Neural cell (in vitro differentiated cells): ENCODE measurements around the gene SQSTM1. TPM values are rescaled to one million over a fixed set of nuclear protein-coding genes. Genes with fewer than 3 reads are reported as not detected.
"Not testable (repeated sequence)": the region's sequence is repeated elsewhere in the genome, so short reads cannot be mapped to it uniquely, and the experiment has no call there.

Experiments
- H2AFZ ChIP-seq: fragments of 200-600, 300-800 bp; sonication (generic), shearing (Covaris generic); 2 replicates; pipeline ENCODE4 v1.6.0; 2014; ENCODE audit warnings: low read depth, mild to moderate bottlenecking, antibody characterized with exemption, low read length, moderate library complexity
- H3F3A ChIP-seq: fragments of 200-600 bp; shearing (Covaris generic); 2 replicates; pipeline ENCODE4 v1.6.1; 2016; ENCODE audit warnings: mild to moderate bottlenecking, moderate library complexity, mixed read lengths, antibody characterized with exemption, low read length; ENCODE audit not compliant: insufficient read depth, poor library complexity, severe bottlenecking
- H3K27ac ChIP-seq: fragments of 200-600, 300-800 bp; sonication (generic), shearing (Covaris generic); 2 replicates; pipeline ENCODE4 v1.5.1; 2014; ENCODE audit warnings: mild to moderate bottlenecking, low read length, moderate library complexity
- H3K27me3 ChIP-seq: fragments of 300-800, 200-600 bp; sonication (generic), shearing (Covaris generic); 2 replicates; pipeline ENCODE4 v1.6.0; 2014; ENCODE audit warnings: mild to moderate bottlenecking, low read depth, low read length, moderate library complexity; ENCODE audit not compliant: insufficient read depth
- H3K36me3 ChIP-seq: fragments of 300-800, 200-600 bp; sonication (generic), shearing (Covaris generic); 2 replicates; pipeline ENCODE4 v1.5.1; 2014; ENCODE audit warnings: mild to moderate bottlenecking, antibody characterized with exemption, low read length, moderate library complexity; ENCODE audit not compliant: insufficient read depth
- H3K4me2 ChIP-seq: fragments of 300-800, 200-600 bp; sonication (generic), shearing (Covaris generic); 2 replicates; pipeline ENCODE4 v1.6.0; 2014; ENCODE audit warnings: mild to moderate bottlenecking, low read length
- H3K4me3 ChIP-seq: fragments of 300-800, 200-600 bp; sonication (generic), shearing (Covaris generic); 2 replicates; pipeline ENCODE4 v1.5.1; 2014; ENCODE audit warnings: mild to moderate bottlenecking, low read length, moderate library complexity
- H3K79me2 ChIP-seq: fragments of 200-600 bp; shearing (Covaris generic); replicated peaks from 2 replicates; pipeline ENCODE4 v1.6.0; 2014; ENCODE audit warnings: mild to moderate bottlenecking, low read length, moderate library complexity; ENCODE audit not compliant: insufficient read depth
- H3K9ac ChIP-seq: fragments of 300-800, 200-600 bp; sonication (generic), shearing (Covaris generic); 2 replicates; pipeline ENCODE4 v1.6.1; 2016; ENCODE audit warnings: mild to moderate bottlenecking, low read length, mixed read lengths
- H3K9me2 ChIP-seq: fragments of 200-600 bp; shearing (Covaris generic); 2 replicates; pipeline ENCODE4 v1.6.1; 2016; ENCODE audit warnings: mild to moderate bottlenecking, low read length, mixed read lengths; ENCODE audit not compliant: insufficient read depth
- H3K9me3 ChIP-seq: fragments of 200-600, 300-800 bp; sonication (generic), shearing (Covaris generic); 2 replicates; pipeline ENCODE4 v1.6.1; 2016; ENCODE audit warnings: mild to moderate bottlenecking, mixed run types, low read length, moderate library complexity, mixed read lengths
- H4K20me1 ChIP-seq: fragments of 200-600 bp; shearing (Covaris generic); 2 replicates; pipeline ENCODE4 v1.6.1; 2016; ENCODE audit warnings: mild to moderate bottlenecking, mixed run types; ENCODE audit not compliant: insufficient read depth
- CTCF ChIP-seq: fragments of 450-650 bp; IDR thresholded peaks from 2 replicates; pipeline ENCODE4 v1.5.1; 2014; ENCODE audit warnings: antibody characterized with exemption, mild to moderate bottlenecking, moderate library complexity; ENCODE audit not compliant: poor library complexity, severe bottlenecking
- EP300 ChIP-seq: fragments of 450-650 bp; conservative IDR thresholded peaks from 2 replicates; pipeline ENCODE4 v1.6.1; 2014; ENCODE audit warnings: antibody characterized with exemption, mild to moderate bottlenecking, moderate library complexity; ENCODE audit not compliant: poor library complexity, severe bottlenecking
- EZH2 ChIP-seq: fragments of 200-600, 300-800 bp; shearing (Covaris generic), sonication (generic); IDR thresholded peaks from 2 replicates; pipeline ENCODE4 v1.6.1; 2014; ENCODE audit warnings: antibody characterized with exemption, low read length, borderline replicate concordance, mild to moderate bottlenecking; ENCODE audit not compliant: insufficient read depth, poor library complexity, severe bottlenecking
- MXI1 ChIP-seq: fragments of 450-650 bp; conservative IDR thresholded peaks from 2 replicates; pipeline ENCODE4 v1.6.1; 2014; ENCODE audit warnings: antibody characterized with exemption, mild to moderate bottlenecking; ENCODE audit not compliant: poor library complexity, severe bottlenecking
- POLR2AphosphoS5 ChIP-seq: IDR thresholded peaks from 2 replicates; pipeline ENCODE4 v1.6.1; 2012
- RAD21 ChIP-seq: fragments of 450-650 bp; conservative IDR thresholded peaks from 2 replicates; pipeline ENCODE4 v1.6.1; 2014; ENCODE audit warnings: antibody characterized with exemption, mild to moderate bottlenecking, moderate library complexity
- REST ChIP-seq: IDR thresholded peaks from 2 replicates; pipeline ENCODE4 v1.6.1; 2012; ENCODE audit warnings: borderline replicate concordance
- SMC3 ChIP-seq: fragments of 450-650 bp; conservative IDR thresholded peaks from 2 replicates; pipeline ENCODE4 v1.6.1; 2014; ENCODE audit warnings: antibody characterized with exemption, mild to moderate bottlenecking, moderate library complexity; ENCODE audit not compliant: poor library complexity
- TAF1 ChIP-seq: IDR thresholded peaks from 2 replicates; pipeline ENCODE4 v1.6.1; 2012; ENCODE audit warnings: low read depth
- polyA plus RNA-seq: library from polyadenylated mRNA; depleted of rRNA; stranded (reverse); fragments of >200 nt; gene quantifications from 2 replicates; pipeline ENCODE4 v1.2.3, GENCODE V29; 2014

SQSTM1 gene
- polyA plus RNA-seq, 1 donor from 2014 or later, result 64.5 TPM

GRCh38 chr5:179786861-179787260 lies 33.8 kb upstream of the SQSTM1 start:
- no peaks in the 10 kb centered on the region for H3K9me2 ChIP-seq
- no peaks in the 10 kb centered on the region for H3K9me3 ChIP-seq
- no peaks in the 10 kb centered on the region for H3K36me3 ChIP-seq
- TF ChIP-seq TAF1 (no peak), MXI1 (no peak), CTCF (no peak), SMC3 (no peak), RAD21 (no peak)
- H3K27me3 ChIP-seq, result no peaks in the 10 kb centered on the region
- H3K79me2 ChIP-seq, result no peaks in the 10 kb centered on the region
- no peaks in the 10 kb centered on the region for H4K20me1 ChIP-seq
- no peak overlapping the region for H3K27ac ChIP-seq
- H2AFZ ChIP-seq, result no peak overlapping the region
- H3K9ac ChIP-seq, result no peak overlapping the region
- no peaks in the 10 kb centered on the region for H3F3A ChIP-seq
- H3K4me3 ChIP-seq, result no peak overlapping the region
- no peak overlapping the region for H3K4me2 ChIP-seq

- Histone ChIP-seq H3K27me3 (no peaks in the 10 kb centered on the region), H2AFZ (no peak overlapping the region), H3K9ac (no peak overlapping the region), H3K4me2 (no peak overlapping the region), H3K36me3 (no peaks in the 10 kb centered on the region), H4K20me1 (no peaks in the 10 kb centered on the region), H3K4me3 (no peak overlapping the region), H3F3A (no peaks in the 10 kb centered on the region), H3K79me2 (no peaks in the 10 kb centered on the region), H3K27ac (no peak overlapping the region), H3K9me3 (no peaks in the 10 kb centered on the region), H3K9me2 (no peaks in the 10 kb centered on the region)
- no peak for TF ChIP-seq MXI1
- TF ChIP-seq RAD21, result no peak
- no peak for TF ChIP-seq POLR2AphosphoS5
- TF ChIP-seq CTCF, result no peak
- no peak for TF ChIP-seq TAF1
- TF ChIP-seq EP300, result no peak
- TF ChIP-seq EZH2, result no peak
- no peak for TF ChIP-seq SMC3
- no peak for TF ChIP-seq REST
These were observed 32.4 kb upstream of the SQSTM1 start for GRCh38 chr5:179788193-179788854.

GRCh38 chr5:179789278-179789677 lies 31.4 kb upstream of the SQSTM1 start:
- not testable (repeated sequence) for H3K9ac ChIP-seq, H2AFZ ChIP-seq, H3K4me3 ChIP-seq, H3K36me3 ChIP-seq, H3K9me2 ChIP-seq, H3K27me3 ChIP-seq, H3K27ac ChIP-seq, H4K20me1 ChIP-seq, H3F3A ChIP-seq, H3K79me2 ChIP-seq, H3K4me2 ChIP-seq, H3K9me3 ChIP-seq
